Hematopoietic multipotent progenitor cell treated with erythropoietin and hydrocortisone succinate and interleukin-3 and kit ligand, for 8 days (in vitro differentiated cells): Measurements from ENCODE around the gene CD48.
"Not testable (repeated sequence)": the region's sequence is repeated elsewhere in the genome, so short reads cannot be mapped to it uniquely, and the experiment has no call there.

Experiments
- DNase-seq: peaks from one replicate; pipeline ENCODE4 v3.0.0-alpha.2; 2015

Gene CD48

GRCh38 chr1:160712525-160713080, 981 bp upstream of the CD48 start:
- DNase-seq = not testable (repeated sequence)

- no peak for DNase-seq
These were observed 383 bp downstream of the CD48 start for GRCh38 chr1:160711276-160711601.

- DNase-seq = no peak
These were observed 937 bp downstream of the CD48 start for GRCh38 chr1:160710517-160711252.

GRCh38 chr1:160709715-160710114, 1.9 kb downstream of the CD48 start:
- DNase-seq = no peak

- no peak for DNase-seq
These were observed 2.8 kb downstream of the CD48 start for GRCh38 chr1:160708801-160709200.

- no peak for DNase-seq
These were observed 3.5 kb downstream of the CD48 start for GRCh38 chr1:160708118-160708517.

GRCh38 chr1:160707236-160708064, 4.2 kb downstream of the CD48 start:
- no peak for DNase-seq

- DNase-seq = no peak
These were observed 4.9 kb downstream of the CD48 start for GRCh38 chr1:160706526-160707235.

GRCh38 chr1:160705742-160706141, 5.9 kb downstream of the CD48 start:
- DNase-seq = no peak

GRCh38 chr1:160705212-160705621, 6.4 kb downstream of the CD48 start:
- DNase-seq = not testable (repeated sequence)

GRCh38 chr1:160704250-160704649, 7.4 kb downstream of the CD48 start:
- no peak for DNase-seq

- DNase-seq = no peak
These were observed 9.5 kb downstream of the CD48 start for GRCh38 chr1:160702100-160702499.

- DNase-seq = peak; percentile 43
These were observed 19.2 kb downstream of the CD48 start for GRCh38 chr1:160692390-160692789.

- no peak for DNase-seq
These were observed 26.4 kb downstream of the CD48 start for GRCh38 chr1:160685266-160685665.

- peak; percentile 26 for DNase-seq
These were observed 28.4 kb downstream of the CD48 start for GRCh38 chr1:160682983-160683865.

- no peak for DNase-seq
These were observed 29.8 kb downstream of the CD48 start for GRCh38 chr1:160681891-160682140.

- DNase-seq = peak; percentile 91
These were observed 30.3 kb downstream of the CD48 start for GRCh38 chr1:160681066-160681890.

- no peak for DNase-seq
These were observed 31.2 kb downstream of the CD48 start for GRCh38 chr1:160680399-160680798.

GRCh38 chr1:160679893-160680292, 31.7 kb downstream of the CD48 start:
- peak; percentile 26 for DNase-seq

GRCh38 chr1:160676869-160677597, 34.6 kb downstream of the CD48 start:
- DNase-seq = no peak
